HG03139 (cell line): ENCODE measurements around the gene CD247.

Source experiments
- ATAC-seq: cut with Tn5 transposase; IDR thresholded peaks from one replicate; pipeline ENCODE4 v1.9.1; 2021; ENCODE audit not compliant: unreplicated experiment

Gene CD247

GRCh38 chr1:167419245-167419644, 99.1 kb downstream of the CD247 start:
- ATAC-seq = no peak

GRCh38 chr1:167418391-167418790, 99.9 kb downstream of the CD247 start:
- ATAC-seq = no peak

- no peak for ATAC-seq
Observed at GRCh38 chr1:167416506-167416905, 101.8 kb downstream of the CD247 start.

GRCh38 chr1:167413328-167413727, 105.0 kb downstream of the CD247 start:
- ATAC-seq = no peak

- ATAC-seq = no peak
Observed at GRCh38 chr1:167412920-167413319, 105.4 kb downstream of the CD247 start.

- no peak for ATAC-seq
Observed at GRCh38 chr1:167412072-167412471, 106.3 kb downstream of the CD247 start.

- no peak for ATAC-seq
Observed at GRCh38 chr1:167409183-167409582, 109.1 kb downstream of the CD247 start.

- no peak for ATAC-seq
Observed at GRCh38 chr1:167408355-167408754, 110.0 kb downstream of the CD247 start.

GRCh38 chr1:167404908-167405307, 113.4 kb downstream of the CD247 start:
- no peak for ATAC-seq

- ATAC-seq = no peak
Observed at GRCh38 chr1:167404161-167404888, 114.0 kb downstream of the CD247 start.

- no peak for ATAC-seq
Observed at GRCh38 chr1:167401260-167401873, 117.0 kb downstream of the CD247 start.

- no peak for ATAC-seq
Observed at GRCh38 chr1:167400359-167400953, 117.9 kb downstream of the CD247 start.

- ATAC-seq = no peak
Observed at GRCh38 chr1:167392200-167392696, 126.1 kb downstream of the CD247 start.

GRCh38 chr1:167388976-167389375, 129.4 kb downstream of the CD247 start:
- ATAC-seq = no peak

GRCh38 chr1:167387251-167387910, 130.9 kb downstream of the CD247 start:
- ATAC-seq = no peak
